GM19351 (cell line): ENCODE measurements around the gene SPATA31C1.
"Not testable (repeated sequence)": the region's sequence is repeated elsewhere in the genome, so short reads cannot be mapped to it uniquely, and the experiment has no call there.

ENCODE experiments used
- ATAC-seq: cut with Tn5 transposase; IDR thresholded peaks from one replicate; pipeline ENCODE4 v1.9.1; 2021; ENCODE audit warnings: mild to moderate bottlenecking, moderate library complexity; ENCODE audit not compliant: unreplicated experiment

SPATA31C1 gene

GRCh38 chr9:87886210-87886932, 31.4 kb upstream of the SPATA31C1 start:
- ATAC-seq, result no peak

GRCh38 chr9:87886933-87887505, 30.7 kb upstream of the SPATA31C1 start:
- ATAC-seq, result no peak

GRCh38 chr9:87887661-87888480, 29.9 kb upstream of the SPATA31C1 start:
- no peak for ATAC-seq

GRCh38 chr9:87888501-87888900, 29.3 kb upstream of the SPATA31C1 start:
- ATAC-seq, result no peak

- ATAC-seq, result no peak
These were observed 28.5 kb upstream of the SPATA31C1 start for GRCh38 chr9:87889065-87889881.

GRCh38 chr9:87889882-87890252, 27.9 kb upstream of the SPATA31C1 start:
- no peak for ATAC-seq

- ATAC-seq, result no peak
These were observed 26.9 kb upstream of the SPATA31C1 start for GRCh38 chr9:87890837-87891236.

GRCh38 chr9:87891754-87892153, 26.0 kb upstream of the SPATA31C1 start:
- ATAC-seq, result no peak

- ATAC-seq, result no peak
These were observed 24.8 kb upstream of the SPATA31C1 start for GRCh38 chr9:87892956-87893355.

GRCh38 chr9:87894998-87895625, 22.6 kb upstream of the SPATA31C1 start:
- no peak for ATAC-seq

- no peak for ATAC-seq
These were observed 20.9 kb upstream of the SPATA31C1 start for GRCh38 chr9:87896891-87897290.

- no peak for ATAC-seq
These were observed 19.6 kb upstream of the SPATA31C1 start for GRCh38 chr9:87898151-87898550.

- ATAC-seq, result not testable (repeated sequence)
These were observed 15.4 kb upstream of the SPATA31C1 start for GRCh38 chr9:87902371-87902770.

- ATAC-seq, result no peak
These were observed 8.3 kb upstream of the SPATA31C1 start for GRCh38 chr9:87909310-87910041.

- ATAC-seq, result no peak
These were observed 6.9 kb upstream of the SPATA31C1 start for GRCh38 chr9:87910821-87911220.

GRCh38 chr9:87919013-87919412, 1.3 kb downstream of the SPATA31C1 start:
- ATAC-seq, result not testable (repeated sequence)

GRCh38 chr9:87921561-87921960, 3.8 kb downstream of the SPATA31C1 start:
- not testable (repeated sequence) for ATAC-seq

GRCh38 chr9:87923012-87923411, 5.2 kb downstream of the SPATA31C1 start:
- ATAC-seq, result not testable (repeated sequence)

- not testable (repeated sequence) for ATAC-seq
These were observed 7.1 kb downstream of the SPATA31C1 start for GRCh38 chr9:87924851-87925250.

- not testable (repeated sequence) for ATAC-seq
These were observed 11.4 kb downstream of the SPATA31C1 start for GRCh38 chr9:87929152-87929551.
